ENCODE measurements around the gene MYH3.

Gene MYH3

DNA sequence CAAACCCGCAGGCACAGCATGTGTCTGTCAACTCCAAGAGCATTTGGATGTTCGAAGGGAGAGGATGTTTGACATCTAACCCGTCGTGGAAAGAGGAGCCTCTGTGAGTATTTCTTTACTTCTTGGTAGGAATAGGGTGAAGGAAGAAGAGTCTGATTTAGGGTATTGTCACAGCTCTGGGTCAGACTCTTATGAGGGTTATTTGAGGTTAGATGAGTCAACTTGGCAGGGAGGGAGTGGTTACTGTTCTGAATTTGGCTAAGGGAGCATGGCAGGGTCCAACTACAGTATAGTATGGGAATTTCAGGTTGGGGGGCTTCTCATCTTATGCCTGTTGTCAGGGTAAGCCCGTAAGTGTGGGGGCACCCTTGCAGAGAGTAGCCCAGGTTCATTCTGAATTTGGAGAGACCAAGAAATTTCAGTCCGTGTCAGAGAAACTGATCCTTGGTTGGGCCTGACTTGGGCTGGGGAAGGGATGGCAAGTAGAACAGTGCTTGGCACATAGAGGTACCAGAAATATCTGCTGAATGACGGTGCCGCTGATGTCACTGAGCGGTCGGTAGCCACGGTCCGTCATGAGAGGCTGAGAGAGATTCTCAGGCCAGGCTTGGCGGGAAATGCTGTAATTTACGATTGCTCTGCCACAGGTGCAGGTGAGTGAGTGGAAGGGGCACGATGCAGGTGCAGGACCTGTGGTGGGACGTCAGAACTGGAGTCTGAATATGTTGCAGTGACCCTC lies 43.2 kb downstream of the MYH3 start:
- DNase-seq (ENCODE audit: low spot score): no peak

DNA sequence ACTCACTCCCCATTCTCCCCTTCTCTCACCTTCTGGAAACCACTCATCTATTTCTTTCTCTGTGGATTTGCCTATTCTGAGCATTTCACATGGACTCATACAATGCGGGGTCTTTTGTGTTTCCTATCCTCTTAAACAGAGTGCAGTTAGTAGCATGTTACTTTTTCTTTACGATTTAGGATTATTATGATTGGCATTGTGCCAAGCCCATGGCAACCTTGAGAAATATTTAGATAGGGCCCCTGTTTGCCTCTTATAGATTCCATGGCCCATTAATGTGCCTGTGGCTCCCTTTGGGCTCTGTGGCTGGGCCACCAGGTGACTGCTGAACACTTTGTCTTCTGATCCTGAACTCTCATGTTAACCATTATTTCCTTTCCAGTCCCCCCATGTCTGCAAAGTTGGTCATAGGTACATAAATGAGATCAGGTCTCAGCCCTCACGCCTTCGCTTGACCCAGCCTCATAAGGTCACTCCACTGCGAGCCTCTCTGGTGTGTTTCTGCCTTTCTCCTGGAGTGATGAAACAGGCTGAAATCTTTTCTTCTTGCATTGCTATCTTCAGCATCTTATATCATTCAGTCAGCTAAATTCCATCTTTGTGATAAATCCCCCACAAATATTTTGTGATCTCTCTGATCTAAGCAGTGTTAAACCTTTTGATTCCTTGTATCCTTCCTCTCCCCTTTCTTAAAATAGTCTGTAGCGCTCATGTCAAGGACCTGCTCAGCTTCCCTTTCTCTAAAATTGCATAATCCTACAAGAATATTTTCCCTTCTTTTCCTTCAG lies 44.0 kb downstream of the MYH3 start:
- no peak for DNase-seq (ENCODE audit: low spot score)

GRCh38 chr17:10610884-10611283 lies 46.2 kb downstream of the MYH3 start:
- no peak for DNase-seq (ENCODE audit: low spot score)

DNA sequence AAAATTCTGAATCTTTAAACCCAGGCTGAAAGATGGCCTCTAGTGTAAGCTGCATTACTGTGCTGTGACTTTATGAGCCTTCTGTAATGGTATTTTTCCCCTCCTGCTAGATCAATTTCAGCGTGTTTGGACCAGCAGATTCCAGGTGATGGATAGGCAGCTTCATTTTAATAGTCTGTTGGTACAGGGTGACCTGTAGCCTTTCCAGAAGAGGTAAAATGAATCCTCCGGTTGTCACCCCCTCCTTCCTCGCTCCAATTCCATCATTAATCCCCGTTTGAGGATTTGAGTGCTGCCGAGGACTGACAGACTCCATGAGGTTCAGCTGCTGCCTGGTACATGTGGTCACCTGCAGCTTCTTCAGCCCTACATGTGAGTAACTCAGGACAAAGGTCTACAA lies 48.9 kb downstream of the MYH3 start:
- no peak for DNase-seq (ENCODE audit: low spot score)

DNA sequence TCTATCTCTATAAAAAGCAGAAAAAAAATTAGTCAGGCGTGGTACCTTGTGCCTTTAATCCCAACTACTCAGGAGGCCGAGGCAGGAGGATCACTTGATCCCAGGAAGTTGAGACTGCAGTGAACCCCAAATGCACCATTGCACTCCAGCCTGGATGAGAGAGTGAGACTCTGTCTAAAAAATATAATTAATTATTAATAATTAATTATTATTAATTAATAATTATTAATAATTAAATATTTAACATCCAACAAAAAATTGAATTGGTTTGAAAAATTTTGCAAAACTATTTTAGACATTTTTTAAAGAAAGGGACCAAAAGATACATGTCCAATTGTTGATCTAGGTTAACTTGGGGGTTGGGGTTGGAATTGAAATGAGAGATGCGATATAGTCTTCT lies 51.0 kb downstream of the MYH3 start:
- DNase-seq (ENCODE audit: low spot score): no peak

DNA sequence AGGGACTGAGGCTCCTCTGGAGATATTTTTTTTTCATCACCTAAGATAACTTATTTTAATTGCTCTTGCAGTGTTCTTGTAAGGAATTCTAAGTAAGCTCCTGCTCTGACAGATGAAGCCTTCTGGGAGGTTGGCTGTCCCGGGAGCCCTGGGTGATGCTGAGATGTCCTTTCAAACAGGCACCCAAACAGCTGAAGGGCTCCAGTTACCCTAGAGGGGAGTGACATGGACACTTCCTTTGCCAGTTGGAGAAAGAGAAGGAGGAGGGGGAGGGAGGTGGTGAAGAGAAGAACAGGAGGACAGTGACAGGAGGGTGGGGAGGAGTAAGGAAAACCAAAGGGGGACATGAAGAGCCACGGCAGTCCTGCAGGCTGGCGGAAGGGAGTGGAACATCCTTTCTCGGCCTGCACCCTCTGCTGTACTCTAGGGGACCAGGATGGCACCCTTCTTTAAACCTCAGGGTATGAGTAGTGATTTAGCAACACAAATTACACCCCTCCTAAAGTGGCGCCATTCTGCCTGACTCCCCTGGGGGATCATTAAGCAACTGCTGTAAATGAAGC lies 51.8 kb downstream of the MYH3 start:
- DNase-seq (ENCODE audit: low spot score): no peak

DNA sequence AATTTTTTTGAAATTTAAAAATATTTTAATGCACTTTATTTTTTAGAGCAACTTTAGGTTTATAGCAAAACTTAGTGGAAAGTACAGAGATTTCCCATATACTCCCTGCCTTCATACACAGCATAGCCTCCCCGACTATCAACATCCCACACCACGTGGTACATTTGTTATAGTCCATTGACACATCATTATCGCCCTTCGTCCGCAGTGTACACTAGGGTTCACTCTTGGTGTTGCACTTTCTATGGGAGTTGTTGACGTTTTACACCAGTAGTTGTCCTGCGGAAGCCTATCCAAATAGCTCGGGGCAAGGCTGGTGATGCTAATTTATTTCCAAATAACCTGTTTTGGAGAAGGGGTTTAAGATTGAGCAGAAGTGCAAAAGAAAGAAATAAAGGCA lies 52.6 kb downstream of the MYH3 start:
- no peak for DNase-seq (ENCODE audit: low spot score)

DNA sequence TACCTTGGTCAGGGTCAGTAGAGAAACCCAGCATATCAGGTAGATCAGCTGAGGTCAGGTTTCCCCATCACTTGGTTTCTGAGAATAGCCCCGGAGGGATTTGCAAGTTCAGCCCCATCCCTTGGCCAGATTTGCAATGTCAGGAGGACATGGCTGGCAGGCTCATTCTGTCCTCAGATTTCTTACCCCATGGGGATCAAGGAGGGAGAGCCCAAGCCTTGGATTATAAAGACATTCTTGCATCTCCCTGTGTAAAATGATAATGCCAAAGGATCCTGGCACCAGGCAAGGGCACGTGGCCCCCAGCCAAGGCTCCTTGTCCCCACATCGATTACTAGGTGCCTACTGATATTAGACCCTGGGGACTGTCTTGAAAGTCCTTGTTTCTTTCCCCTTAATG lies 53.2 kb downstream of the MYH3 start:
- no peak for DNase-seq (ENCODE audit: low spot score)

GRCh38 chr17:10600571-10600970 lies 56.5 kb downstream of the MYH3 start:
- no peak for DNase-seq (ENCODE audit: low spot score)

DNA sequence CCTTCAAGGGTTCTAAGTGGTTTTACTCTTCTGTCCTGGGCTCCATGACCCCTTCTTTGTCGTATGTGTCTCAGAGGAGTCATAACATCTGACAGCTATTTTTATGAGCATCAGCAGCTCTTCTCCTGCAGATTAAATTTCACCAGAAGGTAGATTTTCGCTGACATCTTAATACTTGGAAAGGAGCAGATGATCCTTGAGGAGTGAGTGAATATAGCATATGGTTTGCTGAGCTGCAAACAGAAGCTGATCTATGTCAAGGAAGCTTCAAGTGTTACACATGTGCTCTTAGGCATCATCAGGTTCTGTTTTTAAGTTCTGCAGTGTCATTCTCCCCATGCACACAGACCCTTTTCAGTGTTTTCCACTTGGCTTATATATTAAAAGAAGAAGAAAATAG lies 58.5 kb downstream of the MYH3 start:
- no peak for DNase-seq (ENCODE audit: low spot score)

DNA sequence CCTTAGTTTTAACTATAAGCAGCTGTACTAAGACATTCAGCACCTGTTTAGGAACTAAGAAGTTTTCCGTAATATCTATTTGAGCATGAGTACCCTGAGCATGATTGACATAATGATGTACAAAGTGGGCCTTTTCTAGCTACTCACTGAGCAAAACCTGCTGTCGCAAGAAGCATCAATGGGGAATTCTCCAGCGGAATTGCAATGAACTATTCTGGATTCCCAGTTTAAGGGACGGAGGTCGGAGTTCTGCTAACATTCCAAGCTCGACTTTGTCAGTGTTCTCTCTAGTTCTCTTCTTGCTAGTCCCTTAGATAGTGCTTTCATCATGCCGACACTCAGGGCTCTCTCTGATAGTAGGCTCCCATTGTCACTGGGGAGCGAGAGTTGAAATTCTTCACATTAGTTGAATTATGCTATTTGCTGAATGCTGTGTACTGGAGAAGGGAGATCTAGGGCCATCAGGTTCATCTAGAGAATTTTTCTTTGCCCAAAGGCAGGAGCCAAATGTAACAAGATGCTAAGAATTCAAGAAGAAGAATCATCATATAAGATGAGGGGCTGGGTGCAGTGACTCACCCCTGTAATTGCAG lies 67.5 kb downstream of the MYH3 start:
- DNase-seq (ENCODE audit: low spot score): no peak

GRCh38 chr17:10585529-10585928 lies 71.6 kb downstream of the MYH3 start:
- DNase-seq (ENCODE audit: low spot score): no peak

- DNase-seq (ENCODE audit: low spot score): no peak
Observed at GRCh38 chr17:10583834-10584233, 73.3 kb downstream of the MYH3 start.

- no peak for DNase-seq (ENCODE audit: low spot score)
Observed at GRCh38 chr17:10579270-10579669, 77.8 kb downstream of the MYH3 start.
